CD4-positive, alpha-beta T cell treated with Interleukin-17A for 4 hours (primary cell): ENCODE results near the gene PDYN.
A peak's percentile ranks its signal among the peaks of the same experiment; 100 is the strongest.
"Not testable (repeated sequence)": the region's sequence is repeated elsewhere in the genome, so short reads cannot be mapped to it uniquely, and the experiment has no call there.

ENCODE experiments used
- DNase-seq: peaks from one replicate; pipeline ENCODE4 v3.0.0-alpha.2; 2020; ENCODE audit warnings: mixed read lengths

PDYN gene

GRCh38 chr20:1993986-1994385, at the start of gene PDYN:
Gene PDYN (minus strand): TSS chr20:1994058. CDS start chr20:1983084, 10,974 bp downstream.
- DNase-seq = no peak

- no peak for DNase-seq
Observed at GRCh38 chr20:2042400-2042799, 48.5 kb upstream of the PDYN start.

DNA sequence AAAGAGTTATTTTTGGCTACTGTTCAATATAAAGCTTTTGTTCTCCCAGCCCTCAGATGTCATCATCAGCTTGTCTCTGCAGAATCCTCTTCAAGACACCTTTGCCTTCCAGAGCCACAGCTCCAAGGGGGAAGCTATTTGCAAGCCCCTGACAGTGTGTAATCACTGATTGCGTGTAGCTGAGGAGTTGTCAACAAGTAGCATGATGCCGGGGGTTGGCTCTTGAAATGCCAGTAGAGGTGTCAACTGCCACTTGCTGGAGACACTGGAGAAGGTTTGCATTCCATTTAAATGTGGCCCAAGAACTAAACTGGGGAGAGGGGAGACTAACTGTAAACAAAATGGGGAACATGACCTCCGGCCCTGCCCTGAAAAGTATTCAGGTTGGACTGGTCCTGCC, 44.3 kb upstream of the PDYN start:
- DNase-seq = no peak

DNA sequence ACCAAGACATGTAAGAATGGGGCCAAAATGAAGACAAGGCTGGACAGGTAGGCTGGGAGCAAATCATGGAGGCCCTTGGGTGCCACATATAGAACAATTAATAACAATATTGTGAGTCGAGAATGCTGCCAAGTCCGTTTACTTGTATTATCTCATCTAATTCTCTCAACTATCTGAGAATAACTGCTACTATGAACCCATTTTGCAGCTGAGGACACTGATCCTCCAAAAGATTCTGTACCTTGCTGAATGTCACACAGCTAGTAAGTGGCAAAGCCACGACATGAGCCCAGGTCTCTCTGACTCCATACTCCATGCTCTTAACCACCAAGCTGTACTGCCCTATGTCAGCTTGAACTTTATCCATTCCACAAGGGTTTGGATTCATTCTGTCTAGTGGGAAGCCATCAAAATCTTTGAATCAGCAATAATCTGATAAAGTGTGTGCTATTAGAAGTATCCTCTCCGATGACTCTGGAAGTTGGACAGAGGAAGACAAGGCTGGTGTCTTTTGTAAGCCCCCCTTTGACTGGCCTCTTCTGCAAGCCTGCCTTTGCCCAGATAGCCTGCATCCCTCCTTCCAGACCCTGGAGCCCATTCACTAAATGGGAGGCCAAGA, 43.5 kb upstream of the PDYN start:
- DNase-seq = no peak

GRCh38 chr20:2036357-2036756, 42.5 kb upstream of the PDYN start:
- not testable (repeated sequence) for DNase-seq

DNA sequence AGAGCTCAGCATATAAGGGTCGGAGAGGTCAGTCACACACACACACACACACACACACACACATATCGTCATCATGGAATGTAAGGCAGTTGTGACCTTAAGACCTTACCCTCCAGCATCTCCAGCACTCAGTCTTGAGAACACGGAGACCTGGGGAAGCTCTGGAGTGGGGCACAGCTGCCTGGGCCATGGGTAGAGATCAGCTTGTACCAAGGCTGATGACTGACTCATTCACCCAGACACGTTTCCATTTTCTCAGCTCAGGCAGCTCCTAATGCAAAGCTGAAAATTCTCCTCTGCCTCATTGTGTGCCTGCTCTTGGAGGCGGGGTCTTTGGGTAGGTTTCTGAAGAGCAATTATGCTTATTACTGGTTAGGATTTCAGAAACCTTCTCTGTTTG, 38.3 kb upstream of the PDYN start:
- no peak for DNase-seq

GRCh38 chr20:2026514-2026913, 32.7 kb upstream of the PDYN start:
- DNase-seq = no peak

GRCh38 chr20:2026004-2026403, 32.1 kb upstream of the PDYN start:
- DNase-seq = no peak

DNA sequence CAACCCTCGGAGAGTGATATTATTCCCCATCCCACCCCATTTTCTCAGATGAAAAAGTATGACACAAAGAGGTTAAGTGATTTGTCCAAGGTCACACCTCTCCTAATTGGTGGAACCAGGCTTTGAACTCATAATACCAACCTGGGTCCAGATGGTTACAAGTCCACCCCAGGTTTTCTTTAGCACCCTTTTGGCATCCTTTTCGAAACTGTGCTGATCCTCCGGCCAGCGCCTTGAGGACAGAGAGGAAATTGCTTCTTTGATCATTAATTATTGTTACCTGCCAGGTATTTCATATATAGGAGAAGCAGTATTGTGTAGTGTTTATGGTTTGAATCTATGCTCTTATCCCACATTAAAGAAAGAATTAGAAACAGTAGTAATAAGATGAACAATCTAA, 29.3 kb upstream of the PDYN start:
- DNase-seq = no peak

GRCh38 chr20:2022163-2022562, 28.3 kb upstream of the PDYN start:
- DNase-seq = no peak

DNA sequence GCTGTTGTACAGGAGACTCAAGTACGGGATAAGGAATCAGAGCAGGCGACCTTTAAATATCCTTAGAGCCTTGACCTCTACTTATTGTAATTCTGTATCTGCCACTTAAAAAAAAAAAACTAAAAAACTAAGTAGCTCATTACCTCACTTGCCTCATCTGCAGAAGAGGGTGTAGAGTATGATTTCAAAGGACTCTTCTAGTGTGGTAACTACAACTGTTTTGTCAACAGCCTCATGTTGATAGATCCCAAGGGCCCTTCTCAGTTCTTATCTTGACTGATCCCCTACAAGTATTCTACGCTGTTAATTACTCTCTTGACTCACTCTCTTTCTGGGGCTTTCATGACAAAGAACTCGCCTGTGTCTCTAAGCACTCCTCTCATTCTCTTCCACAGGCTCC, 16.7 kb upstream of the PDYN start:
- DNase-seq = no peak

DNA sequence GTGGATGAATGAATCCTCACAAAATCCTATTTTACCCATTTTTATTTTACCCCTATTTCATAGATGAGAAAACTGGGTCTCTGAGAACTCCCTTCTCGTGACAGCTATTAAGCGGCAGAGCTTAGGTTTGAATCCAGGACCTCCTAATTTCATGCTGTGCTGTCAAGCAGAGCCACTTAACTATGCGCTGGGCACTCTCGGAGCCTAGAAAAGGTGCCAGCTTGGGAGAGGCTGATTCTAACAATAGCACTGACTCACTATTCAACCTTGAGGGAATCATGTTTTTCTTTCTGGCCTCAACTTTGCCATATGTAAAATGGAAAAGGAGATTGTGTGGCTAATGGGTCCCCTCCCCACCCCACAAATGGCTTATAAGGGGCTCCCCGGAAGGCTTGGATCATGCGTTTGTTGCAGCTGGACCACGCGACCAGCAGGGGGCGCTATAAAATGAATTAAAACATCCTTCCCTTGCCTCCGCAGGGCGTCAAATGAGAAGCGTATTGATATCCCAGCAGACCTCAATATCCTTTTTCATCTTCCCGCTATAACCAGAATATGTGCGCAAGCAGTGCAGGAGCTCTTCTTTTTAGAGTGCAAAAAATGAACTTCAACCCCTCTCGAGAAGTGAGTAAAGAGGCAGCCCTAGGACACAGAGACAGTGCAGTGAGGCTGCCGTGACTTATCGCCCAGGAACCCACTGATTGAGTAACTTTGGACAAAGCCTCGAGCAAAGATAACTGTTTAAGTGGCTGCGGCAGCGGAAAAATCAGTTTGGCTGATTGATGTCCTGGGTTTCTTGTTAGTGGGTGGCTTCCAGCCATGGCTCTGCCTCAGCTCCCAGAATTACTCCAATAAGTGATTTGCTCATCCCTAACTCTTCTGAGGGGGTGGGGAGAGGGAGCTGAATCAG, 12.8 kb upstream of the PDYN start:
- peak; percentile 30 for DNase-seq

- DNase-seq = peak; percentile 63
Observed at GRCh38 chr20:2005831-2006426, 12.1 kb upstream of the PDYN start.

DNA sequence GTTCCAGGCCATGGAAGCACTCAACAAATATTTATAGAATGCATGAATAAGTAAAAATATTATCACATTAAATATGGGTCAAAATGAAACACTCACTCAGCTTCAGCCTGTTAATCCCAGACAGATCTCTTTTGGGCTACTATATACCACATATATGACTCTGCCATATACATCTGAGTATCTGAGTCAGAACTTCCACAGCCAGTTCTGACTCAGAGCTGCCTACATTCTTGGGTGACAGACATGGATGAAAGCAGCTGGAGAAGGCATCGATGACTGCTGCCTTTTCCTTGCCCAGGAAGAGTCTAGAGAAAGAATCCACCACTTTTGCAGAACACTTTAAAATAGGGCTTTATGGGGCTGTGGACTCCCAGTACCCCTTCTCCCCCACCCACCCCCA, 11.5 kb upstream of the PDYN start:
- DNase-seq = no peak

- no peak for DNase-seq
Observed at GRCh38 chr20:2004171-2004570, 10.3 kb upstream of the PDYN start.

- DNase-seq = no peak
Observed at GRCh38 chr20:2002365-2002764, 8.5 kb upstream of the PDYN start.

- DNase-seq = no peak
Observed at GRCh38 chr20:2001119-2001518, 7.3 kb upstream of the PDYN start.

GRCh38 chr20:2000285-2000684, 6.4 kb upstream of the PDYN start:
- no peak for DNase-seq

- DNase-seq = no peak
Observed at GRCh38 chr20:1998715-1999114, 4.9 kb upstream of the PDYN start.

GRCh38 chr20:1998193-1998520, 4.3 kb upstream of the PDYN start:
- no peak for DNase-seq

DNA sequence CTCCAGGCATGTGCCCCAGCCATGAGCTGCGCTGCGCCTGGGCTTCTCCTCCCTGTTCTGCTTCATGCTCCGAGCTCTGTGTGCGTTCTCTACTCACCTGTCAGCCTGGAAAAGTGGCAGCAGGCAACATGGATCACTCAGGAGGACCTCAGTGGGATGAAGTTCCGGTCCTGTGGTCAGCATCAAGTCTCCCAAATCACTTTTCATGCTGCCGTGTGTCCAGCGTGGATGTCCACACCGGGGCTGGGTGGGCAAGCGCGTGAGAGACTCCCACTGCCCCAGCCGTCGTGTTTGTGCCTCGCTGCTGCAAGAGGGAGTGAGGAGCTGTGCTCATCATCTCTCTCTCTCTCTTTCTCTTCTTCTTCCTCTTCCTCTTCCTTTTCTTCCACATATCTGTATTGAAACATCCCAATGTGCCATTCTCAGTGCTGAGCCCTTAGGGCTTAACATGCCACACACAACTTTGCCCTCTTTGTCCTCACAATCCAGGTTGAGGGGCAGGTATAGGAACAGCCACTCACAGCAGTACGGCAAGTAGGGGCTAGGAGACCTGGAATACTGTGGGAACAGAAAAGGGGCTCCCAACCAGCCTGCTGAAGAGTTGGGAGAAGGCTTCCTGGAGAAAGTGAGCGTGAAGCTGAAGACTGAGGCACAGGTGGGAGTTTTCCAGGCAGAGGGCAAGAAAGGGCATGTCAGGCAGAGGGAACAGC, 3.8 kb upstream of the PDYN start:
- no peak for DNase-seq

DNA sequence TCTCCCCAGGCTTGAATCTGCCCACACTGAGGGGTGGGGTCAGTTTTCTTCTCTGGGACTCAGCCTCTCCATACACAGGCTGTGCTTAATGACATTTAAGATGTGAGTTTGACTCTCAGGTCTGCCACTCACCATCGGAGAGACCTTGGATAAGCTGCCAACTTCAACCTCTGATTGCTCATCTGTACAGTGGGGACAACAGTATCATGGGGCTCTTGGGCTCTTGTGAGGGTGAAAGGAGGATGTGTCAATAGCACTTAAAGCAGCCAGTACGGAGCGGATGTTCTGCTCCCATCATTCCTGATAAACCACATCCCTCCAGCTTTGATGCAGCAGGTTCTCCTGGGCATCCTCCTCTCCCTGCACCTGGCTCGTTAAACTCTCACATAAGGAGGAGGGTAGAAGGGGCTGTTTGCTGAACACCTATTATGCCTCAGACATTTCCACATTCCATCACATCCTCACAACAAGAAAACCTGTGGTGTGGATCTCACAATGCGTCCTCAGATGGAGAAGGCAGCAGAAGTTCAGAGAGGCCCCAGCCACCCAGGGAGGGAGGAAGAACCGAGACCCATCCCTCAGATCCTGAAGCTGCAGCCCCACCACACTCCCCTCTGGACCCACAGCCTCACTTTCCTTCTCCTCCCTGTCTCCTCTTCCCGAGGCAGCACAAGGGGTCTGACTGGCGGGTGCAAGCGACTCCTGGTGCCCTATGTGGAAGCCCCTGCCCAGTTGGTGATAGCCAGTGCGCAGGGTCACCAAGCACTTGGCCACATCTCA, 1.9 kb upstream of the PDYN start:
- no peak for DNase-seq

DNA sequence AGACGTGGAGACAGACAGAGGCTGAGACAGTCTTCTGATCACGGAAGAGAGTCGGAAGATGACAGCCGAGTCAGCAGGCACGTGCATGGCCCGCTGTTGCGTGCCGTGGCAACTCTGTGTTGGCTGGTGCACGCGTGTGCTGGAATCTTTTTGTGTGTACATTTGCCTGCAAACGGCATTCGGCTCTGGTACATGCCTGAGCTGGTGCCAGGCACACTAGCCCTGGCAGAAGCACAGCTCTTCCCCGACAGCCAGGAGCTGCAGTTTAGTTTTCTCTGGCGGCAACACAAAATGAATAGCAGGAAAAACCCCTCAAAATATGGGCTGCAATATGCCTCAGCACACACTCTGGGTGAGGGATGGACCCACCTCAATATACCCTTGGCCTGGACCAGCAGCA, 769 bp upstream of the PDYN start:
- DNase-seq = no peak
